HFFc6 (cell line): ENCODE data around the gene ATXN1. TPM values are rescaled to one million over a fixed set of nuclear protein-coding genes. Genes with fewer than 3 reads are reported as not detected.

ENCODE experiments used
- DNase-seq: peaks from one replicate; pipeline ENCODE4 v3.0.0-alpha.2; 2018
- H3K27ac Mint-ChIP-seq: 2 replicates; pipeline ENCODE4 v1.8.0; 2020; ENCODE audit warnings: mild to moderate bottlenecking, mixed read lengths
- H3K27me3 Mint-ChIP-seq: 2 replicates; pipeline ENCODE4 v1.8.0; 2021; ENCODE audit warnings: mild to moderate bottlenecking, moderate library complexity, mixed read lengths; ENCODE audit not compliant: insufficient read depth
- H3K36me3 Mint-ChIP-seq: 2 replicates; pipeline ENCODE4 v1.8.0; 2021; ENCODE audit warnings: low read depth, mixed read lengths
- H3K4me1 Mint-ChIP-seq: 2 replicates; pipeline ENCODE4 v1.8.0; 2020; ENCODE audit warnings: low read depth, mixed read lengths
- H3K4me3 Mint-ChIP-seq: 2 replicates; pipeline ENCODE4 v1.8.0; 2020; ENCODE audit warnings: mild to moderate bottlenecking, moderate library complexity, mixed read lengths
- H3K9me3 Mint-ChIP-seq: 2 replicates; pipeline ENCODE4 v1.8.0; 2020; ENCODE audit warnings: mild to moderate bottlenecking, mixed read lengths
- total RNA-seq, 6 experiments: library from RNA; stranded (reverse); fragmentation: NEBNext Ultra II Directional; extraction: Animal tissue kit (Norgen Biotek cat#: 25700); gene quantifications; 2 replicates in 1 of 6; 3 replicates in 5 of 6; pipeline ENCODE4 v1.2.3, GENCODE V29; 2021
- TF ChIP-seq, protein P1 (sequence below): fragments of 200-600 bp; sonication (generic); IDR thresholded peaks from 2 replicates; pipeline ENCODE4 v1.5.0; 2021; ENCODE audit warnings: antibody characterized with exemption, mild to moderate bottlenecking

The ATXN1 gene
- total RNA-seq, 6 experiments from 2014 or later = 28.2 to 41.5 (median 30.5) TPM

DNA sequence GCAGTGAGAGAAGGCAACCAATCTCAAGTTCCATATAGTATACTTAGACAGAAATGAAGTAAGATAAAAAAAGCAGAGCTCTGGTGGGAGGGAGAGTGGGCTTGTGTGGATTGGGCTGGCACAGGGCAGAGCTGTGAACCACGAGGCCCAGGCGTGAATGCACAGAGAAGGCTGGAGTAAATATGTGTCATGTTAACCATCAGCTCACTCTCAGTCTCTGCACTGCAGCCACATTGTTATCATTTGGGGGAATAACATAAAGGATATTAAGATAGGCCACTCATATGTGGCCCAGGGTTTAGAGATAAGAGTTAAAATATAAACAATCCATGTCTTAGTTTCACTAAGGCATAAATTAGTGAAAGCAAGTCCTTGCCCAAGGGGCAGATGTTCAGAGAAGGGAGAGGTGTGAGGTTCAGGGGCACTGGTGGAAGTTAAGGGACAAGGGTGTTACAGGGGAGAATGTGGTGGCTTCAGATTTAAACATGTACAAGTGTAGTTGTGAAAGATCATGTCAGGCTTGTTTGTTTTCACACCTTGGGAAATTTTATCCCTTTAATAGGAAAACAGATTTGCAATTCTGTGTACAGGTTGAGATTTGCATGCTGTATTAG lies 508.5 kb downstream of the ATXN1 start:
- peaks cover 10% of the 10 kb centered on the region for H3K36me3 Mint-ChIP-seq
- peaks cover 4% of the 10 kb centered on the region for H3K27me3 Mint-ChIP-seq
- peaks cover 3% of the 10 kb centered on the region for H3K4me1 Mint-ChIP-seq
- H3K4me3 Mint-ChIP-seq = no peak overlapping the region
- peaks cover 6% of the 10 kb centered on the region; the same call in 1 of the 2 replicates for H3K9me3 Mint-ChIP-seq
- H3K27ac Mint-ChIP-seq = no peak overlapping the region
- DNase-seq = no peak
- TF ChIP-seq, protein P1, sequence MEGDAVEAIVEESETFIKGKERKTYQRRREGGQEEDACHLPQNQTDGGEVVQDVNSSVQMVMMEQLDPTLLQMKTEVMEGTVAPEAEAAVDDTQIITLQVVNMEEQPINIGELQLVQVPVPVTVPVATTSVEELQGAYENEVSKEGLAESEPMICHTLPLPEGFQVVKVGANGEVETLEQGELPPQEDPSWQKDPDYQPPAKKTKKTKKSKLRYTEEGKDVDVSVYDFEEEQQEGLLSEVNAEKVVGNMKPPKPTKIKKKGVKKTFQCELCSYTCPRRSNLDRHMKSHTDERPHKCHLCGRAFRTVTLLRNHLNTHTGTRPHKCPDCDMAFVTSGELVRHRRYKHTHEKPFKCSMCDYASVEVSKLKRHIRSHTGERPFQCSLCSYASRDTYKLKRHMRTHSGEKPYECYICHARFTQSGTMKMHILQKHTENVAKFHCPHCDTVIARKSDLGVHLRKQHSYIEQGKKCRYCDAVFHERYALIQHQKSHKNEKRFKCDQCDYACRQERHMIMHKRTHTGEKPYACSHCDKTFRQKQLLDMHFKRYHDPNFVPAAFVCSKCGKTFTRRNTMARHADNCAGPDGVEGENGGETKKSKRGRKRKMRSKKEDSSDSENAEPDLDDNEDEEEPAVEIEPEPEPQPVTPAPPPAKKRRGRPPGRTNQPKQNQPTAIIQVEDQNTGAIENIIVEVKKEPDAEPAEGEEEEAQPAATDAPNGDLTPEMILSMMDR = no peak

DNA sequence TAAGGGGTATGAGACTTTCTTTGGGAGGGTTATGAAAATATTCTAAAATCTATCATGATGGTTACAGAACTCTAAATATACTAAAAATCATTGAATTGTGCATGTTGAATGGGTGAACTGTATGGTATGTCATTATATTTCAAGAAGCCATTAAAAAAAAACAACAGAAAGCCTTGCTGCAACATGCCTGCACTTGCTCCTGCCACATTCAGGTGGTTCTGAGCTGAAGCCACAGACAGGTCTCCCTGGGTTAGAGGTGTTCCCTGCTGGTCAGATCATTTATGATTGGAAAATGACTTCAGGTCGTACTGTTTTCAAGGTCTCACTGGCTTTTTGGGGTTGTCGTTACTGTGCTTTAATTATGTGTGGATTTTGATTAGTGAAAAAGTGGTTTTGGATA lies 509.6 kb downstream of the ATXN1 start:
- H3K9me3 Mint-ChIP-seq = no peaks in the 10 kb centered on the region
- DNase-seq = no peak
- H3K27me3 Mint-ChIP-seq = peaks cover 2% of the 10 kb centered on the region; the same call in 1 of the 2 replicates
- no peak overlapping the region for H3K27ac Mint-ChIP-seq
- H3K36me3 Mint-ChIP-seq = peaks cover 8% of the 10 kb centered on the region
- TF ChIP-seq, protein P1 = no peak
- no peak overlapping the region for H3K4me3 Mint-ChIP-seq
- H3K4me1 Mint-ChIP-seq = no peaks in the 10 kb centered on the region

DNA sequence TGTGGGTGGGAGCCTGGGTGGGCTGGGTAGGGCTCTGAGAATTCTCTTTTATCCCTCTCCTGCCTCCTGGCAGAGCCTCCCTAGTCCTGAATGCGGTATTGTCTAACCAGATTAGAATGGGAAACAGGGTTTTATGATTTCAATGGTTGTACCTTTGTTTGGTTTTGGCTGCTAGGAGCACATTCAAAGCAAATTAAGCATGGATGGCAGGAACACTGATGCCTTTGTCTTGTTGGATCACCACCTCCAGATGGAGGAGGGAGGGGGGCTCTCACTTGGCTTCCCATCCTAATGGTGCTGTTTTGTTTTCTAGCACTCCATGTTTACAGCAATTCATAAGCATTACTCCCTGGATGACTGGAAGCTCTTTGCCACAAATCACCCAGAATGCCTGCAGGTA lies 511.3 kb downstream of the ATXN1 start:
- peaks cover 9% of the 10 kb centered on the region; the same call in 1 of the 2 replicates for H3K36me3 Mint-ChIP-seq
- DNase-seq = no peak
- H3K27ac Mint-ChIP-seq = no peak overlapping the region
- H3K27me3 Mint-ChIP-seq = peaks cover 3% of the 10 kb centered on the region
- no peak overlapping the region for H3K4me3 Mint-ChIP-seq
- no peaks in the 10 kb centered on the region for H3K4me1 Mint-ChIP-seq
- no peaks in the 10 kb centered on the region for H3K9me3 Mint-ChIP-seq
- TF ChIP-seq, protein P1 = no peak
